Measurements from ENCODE around the gene WBP2NL.

Gene WBP2NL

GRCh38 chr22:41978732-41979131, 19.9 kb upstream of the WBP2NL start:
- no peak for DNase-seq (ENCODE audit: low read depth)

- DNase-seq (ENCODE audit: low read depth) = no peak
These were observed 19.0 kb upstream of the WBP2NL start for GRCh38 chr22:41979423-41980250.

- no peak for DNase-seq (ENCODE audit: low read depth)
These were observed 15.7 kb upstream of the WBP2NL start for GRCh38 chr22:41982865-41983264.

GRCh38 chr22:41983513-41984405, 14.8 kb upstream of the WBP2NL start:
- no peak for DNase-seq (ENCODE audit: low read depth)

GRCh38 chr22:41987276-41987675, 11.3 kb upstream of the WBP2NL start:
- no peak for DNase-seq (ENCODE audit: low read depth)

- DNase-seq (ENCODE audit: low read depth) = no peak
These were observed 9.3 kb upstream of the WBP2NL start for GRCh38 chr22:41989246-41989645.

DNA sequence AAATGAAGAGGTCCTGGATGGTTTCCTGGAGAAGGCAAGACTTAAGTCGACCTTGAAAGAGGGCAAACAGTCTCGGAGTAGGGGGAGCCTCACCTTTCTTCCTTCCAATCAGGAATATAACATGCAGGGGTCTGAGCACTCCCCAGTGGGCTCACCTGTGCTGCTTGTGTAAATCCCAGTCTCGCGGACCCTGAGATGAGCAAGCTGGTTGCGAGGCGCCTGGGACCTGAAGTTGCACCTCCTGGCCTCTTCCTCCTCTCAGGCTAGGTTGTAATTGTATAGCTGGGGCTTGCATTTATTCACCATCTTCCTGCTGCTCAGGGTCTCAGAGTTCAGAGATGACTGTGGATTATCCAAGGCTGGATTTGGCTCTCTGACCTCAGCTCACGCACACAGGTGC, 7.5 kb upstream of the WBP2NL start:
- DNase-seq (ENCODE audit: low read depth) = no peak

DNA sequence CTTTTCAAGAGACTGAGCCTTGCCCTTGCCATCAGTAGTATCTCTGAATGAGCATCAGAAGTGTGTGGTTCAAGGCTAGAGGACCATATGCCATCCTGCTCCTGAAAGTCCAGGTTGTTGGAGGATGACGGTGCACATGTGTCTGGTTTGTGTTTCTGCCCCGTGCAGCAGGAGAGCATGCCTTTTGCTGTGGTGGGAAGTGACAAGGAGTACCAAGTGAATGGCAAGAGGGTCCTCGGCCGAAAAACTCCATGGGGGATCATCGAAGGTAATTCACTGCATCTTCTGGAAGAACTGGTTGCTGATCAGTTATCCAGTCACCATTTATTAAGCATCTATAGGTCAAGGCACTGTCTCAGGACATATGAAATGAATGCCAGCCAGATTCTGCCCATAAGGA, 6.1 kb upstream of the WBP2NL start:
- DNase-seq (ENCODE audit: low read depth) = no peak

DNA sequence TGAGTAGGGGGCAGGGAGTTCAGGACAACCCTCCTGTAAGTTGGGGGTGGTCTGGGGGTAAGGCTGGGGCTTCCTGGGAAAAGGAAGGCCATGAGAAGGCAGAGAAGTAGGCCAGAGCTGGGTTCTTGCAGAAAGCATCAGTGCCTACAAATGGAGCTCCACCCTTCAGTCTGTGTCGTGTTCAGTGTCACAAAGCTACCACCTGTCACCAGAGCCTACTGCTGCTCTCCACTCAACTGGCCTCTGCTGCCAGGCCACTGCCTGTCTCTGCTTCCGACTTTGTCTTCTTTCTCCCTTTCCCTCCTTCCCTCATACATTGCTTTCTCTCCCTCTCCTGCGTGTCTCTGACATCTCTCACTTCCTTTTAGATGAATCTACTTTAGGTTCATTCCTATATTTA, 3.4 kb upstream of the WBP2NL start:
- no peak for DNase-seq (ENCODE audit: low read depth)

DNA sequence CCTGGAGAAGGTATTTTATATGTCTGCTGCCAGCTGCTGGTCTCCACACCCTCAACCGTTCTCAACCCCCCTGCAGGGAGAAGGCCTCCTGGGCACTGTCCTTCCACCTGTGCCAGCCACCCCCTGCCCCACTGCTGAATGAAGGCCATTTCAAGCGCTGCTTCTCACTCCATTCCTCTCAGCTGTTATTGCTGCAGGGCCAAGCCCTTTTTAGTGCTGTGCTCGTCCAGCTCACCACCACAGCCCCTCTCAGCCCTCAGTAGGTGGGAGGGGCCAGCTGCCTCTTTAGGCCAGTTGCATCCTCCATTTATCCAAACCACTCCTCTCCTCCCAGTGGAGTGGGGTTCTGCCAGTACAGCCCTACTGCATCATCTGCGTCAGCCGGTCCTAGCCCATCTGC, 1.8 kb upstream of the WBP2NL start:
- no peak for DNase-seq (ENCODE audit: low read depth)

DNA sequence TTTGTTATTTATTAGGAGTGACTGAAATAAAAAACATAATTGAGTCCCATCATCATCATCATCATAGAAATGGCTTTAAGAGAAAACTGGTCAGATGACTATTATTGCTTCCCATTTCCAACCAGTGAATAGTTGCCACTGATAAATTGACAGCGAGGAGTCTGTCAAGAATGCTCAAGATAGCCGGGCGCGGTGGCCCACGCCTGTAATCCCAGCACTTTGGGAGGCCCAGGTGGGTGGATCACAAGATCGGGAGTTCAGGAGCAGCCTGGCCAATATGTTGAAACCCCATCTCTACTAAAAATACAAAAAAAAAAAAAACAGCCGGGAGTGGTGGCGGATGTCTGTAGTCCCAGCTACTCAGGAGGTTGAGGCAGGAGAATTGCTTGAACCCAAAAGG, 1.9 kb downstream of the WBP2NL start:
- DNase-seq (ENCODE audit: low read depth) = no peak

- DNase-seq (ENCODE audit: low read depth) = no peak
These were observed 2.5 kb downstream of the WBP2NL start for GRCh38 chr22:42001121-42001520.

- DNase-seq (ENCODE audit: low read depth) = no peak
These were observed 3.1 kb downstream of the WBP2NL start for GRCh38 chr22:42001706-42002105.

DNA sequence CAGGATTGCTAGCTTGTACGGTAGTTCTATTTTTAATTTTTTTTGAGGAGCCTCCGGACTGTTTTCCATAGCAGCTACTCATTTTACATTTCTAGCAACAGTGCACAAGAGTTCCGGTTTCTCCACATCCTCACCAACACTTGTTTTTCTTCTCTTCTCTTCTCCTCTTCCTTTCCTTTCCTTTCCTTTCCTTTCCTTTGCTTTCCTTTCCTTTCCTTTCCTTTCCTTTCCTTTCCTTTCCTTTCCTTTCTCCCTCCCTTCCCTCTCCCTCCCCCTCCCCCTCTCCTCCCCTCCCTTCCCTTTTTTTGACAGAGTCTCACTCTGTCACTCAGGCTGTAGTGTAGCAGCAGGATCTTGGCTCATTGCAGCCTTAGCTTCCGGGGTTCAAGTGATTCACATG, 9.3 kb downstream of the WBP2NL start:
- no peak for DNase-seq (ENCODE audit: low read depth)

- DNase-seq (ENCODE audit: low read depth) = no peak
These were observed 12.2 kb downstream of the WBP2NL start for GRCh38 chr22:42010778-42011177.

- no peak for DNase-seq (ENCODE audit: low read depth)
These were observed 14.8 kb downstream of the WBP2NL start for GRCh38 chr22:42013385-42013784.

GRCh38 chr22:42016111-42016510, 17.5 kb downstream of the WBP2NL start:
- no peak for DNase-seq (ENCODE audit: low read depth)

DNA sequence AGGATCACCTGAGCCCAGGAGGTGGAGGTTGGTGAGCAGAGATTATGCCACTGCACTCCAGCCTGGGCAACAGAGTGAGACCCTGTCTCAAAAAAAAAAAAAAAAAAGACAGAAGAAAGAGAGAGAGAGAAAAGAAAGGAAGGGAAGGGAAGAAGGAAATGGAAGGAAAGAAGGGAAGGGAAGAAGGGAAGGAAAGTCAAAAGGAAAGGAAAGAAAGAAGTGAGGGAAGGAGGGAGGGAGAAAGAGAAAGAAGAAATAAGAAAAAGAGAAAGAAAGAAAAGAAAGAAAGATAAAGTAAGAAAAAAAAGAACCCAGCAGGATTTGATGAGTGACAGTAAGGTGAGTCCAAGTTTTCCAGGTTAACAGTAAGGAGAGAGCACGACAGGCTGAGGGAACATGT, 19.6 kb downstream of the WBP2NL start:
- no peak for DNase-seq (ENCODE audit: low read depth)

- no peak for DNase-seq (ENCODE audit: low read depth)
These were observed 23.0 kb downstream of the WBP2NL start for GRCh38 chr22:42021571-42021970.

DNA sequence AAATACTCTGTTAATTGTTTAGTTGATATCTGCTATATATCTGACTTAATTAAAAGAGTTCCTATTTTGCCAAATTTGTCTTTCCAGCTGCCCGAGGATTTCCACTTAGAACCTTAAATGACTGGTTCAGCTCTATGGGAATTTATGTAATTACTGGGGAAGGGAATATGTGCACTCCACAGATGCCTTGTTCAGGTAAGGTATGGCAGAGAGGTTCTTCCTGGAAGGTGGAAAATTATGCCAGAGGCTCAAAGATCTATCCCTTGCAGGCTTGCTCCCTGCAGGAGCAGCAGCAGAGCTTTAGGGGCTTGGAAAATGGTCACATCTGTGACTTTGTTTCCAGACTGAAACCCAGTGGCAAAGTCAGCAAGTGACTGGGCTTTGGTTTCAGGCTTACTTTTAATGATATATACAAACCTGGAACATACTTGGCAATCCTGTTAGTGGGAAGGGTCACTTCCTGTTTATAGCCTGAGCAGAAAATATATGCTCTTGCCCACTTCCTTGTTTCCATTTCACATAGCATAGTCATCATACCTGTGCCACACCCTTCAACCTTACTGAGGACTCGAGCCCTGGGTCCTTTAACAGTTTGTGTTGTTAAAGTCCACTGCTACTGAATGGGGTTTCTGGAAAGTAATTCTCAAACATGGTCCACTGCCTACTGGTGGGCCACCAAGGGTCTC, 23.7 kb downstream of the WBP2NL start:
- no peak for DNase-seq (ENCODE audit: low read depth)

- no peak for DNase-seq (ENCODE audit: low read depth)
These were observed 26.8 kb downstream of the WBP2NL start for GRCh38 chr22:42025421-42025820.

- no peak for DNase-seq (ENCODE audit: low read depth)
These were observed 28.1 kb downstream of the WBP2NL start for GRCh38 chr22:42026705-42027104.

Data from stimulated activated CD4-positive, alpha-beta T cell treated with anti-CD3 and anti-CD28 coated beads, Interleukin-2, amount 100 ng/mL, for 4 hours (primary cell).